H9 (cell line): ENCODE results near the gene BICD2. TPM values are rescaled to one million over a fixed set of nuclear protein-coding genes. Genes with fewer than 3 reads are reported as not detected.
A peak's percentile ranks its signal among the peaks of the same experiment; 100 is the strongest.

Source experiments
- DNase-seq: peaks from one replicate; pipeline ENCODE4 v3.0.0-alpha.2; 2017
- H2AFZ ChIP-seq: one replicate; pipeline ENCODE4 v1.6.1; 2013; ENCODE audit warnings: mild to moderate bottlenecking, low read length, control low read depth, moderate library complexity
- H2AK5ac ChIP-seq: 2 replicates; pipeline ENCODE4 v1.6.1; 2013; ENCODE audit warnings: low read length, control low read depth, mixed read lengths; ENCODE audit not compliant: insufficient read length
- H2BK120ac ChIP-seq: one replicate; pipeline ENCODE4 v1.6.1; 2013; ENCODE audit warnings: low read depth, mild to moderate bottlenecking, low read length, control low read depth, inconsistent platforms; ENCODE audit not compliant: poor library complexity, severe bottlenecking
- H2BK12ac ChIP-seq: 2 replicates; pipeline ENCODE4 v1.6.1; 2013; ENCODE audit warnings: low read length, control low read depth, mixed read lengths, low read depth; ENCODE audit not compliant: insufficient read length
- H2BK15ac ChIP-seq: 2 replicates; pipeline ENCODE4 v1.6.1; 2013; ENCODE audit warnings: low read depth, low read length, control low read depth
- H2BK20ac ChIP-seq: one replicate; pipeline ENCODE4 v1.6.1; 2013; ENCODE audit warnings: low read depth, mild to moderate bottlenecking, low read length, control low read depth, inconsistent platforms; ENCODE audit not compliant: poor library complexity, severe bottlenecking
- H2BK5ac ChIP-seq: 2 replicates; pipeline ENCODE4 v1.6.1; 2013; ENCODE audit warnings: low read length, control low read depth, mixed read lengths; ENCODE audit not compliant: insufficient read length
- H3K14ac ChIP-seq: 2 replicates; pipeline ENCODE4 v1.6.1; 2013; ENCODE audit warnings: low read length, control low read depth; ENCODE audit not compliant: insufficient read depth
- H3K18ac ChIP-seq: 2 replicates; pipeline ENCODE4 v1.6.1; 2013; ENCODE audit warnings: low read depth, mild to moderate bottlenecking, mixed read lengths, low read length, control low read depth; ENCODE audit not compliant: insufficient read length
- H3K23ac ChIP-seq: 2 replicates; pipeline ENCODE4 v1.6.1; 2013; ENCODE audit warnings: low read length, control low read depth, mixed read lengths, low read depth; ENCODE audit not compliant: insufficient read length
- H3K23me2 ChIP-seq: 2 replicates; pipeline ENCODE4 v1.6.1; 2013; ENCODE audit warnings: low read depth, mild to moderate bottlenecking, mixed read lengths, low read length, control low read depth; ENCODE audit not compliant: insufficient read length, poor library complexity, severe bottlenecking
- H3K27ac ChIP-seq: 2 replicates; pipeline ENCODE4 v1.5.1; 2013; ENCODE audit warnings: low read length, control low read depth, mixed read lengths, low read depth; ENCODE audit not compliant: insufficient read length
- H3K27me3 ChIP-seq: 2 replicates; pipeline ENCODE4 v1.6.1; 2013; ENCODE audit warnings: low read length, control low read depth, inconsistent platforms; ENCODE audit not compliant: insufficient read depth
- H3K4ac ChIP-seq: 2 replicates; pipeline ENCODE4 v1.6.1; 2013; ENCODE audit warnings: low read depth, mild to moderate bottlenecking, control low read depth, inconsistent platforms, low read length, moderate library complexity
- H3K4me1 ChIP-seq: 2 replicates; pipeline ENCODE4 v1.6.1; 2013; ENCODE audit warnings: low read length, control low read depth, inconsistent platforms; ENCODE audit not compliant: insufficient read depth
- H3K4me2 ChIP-seq: 2 replicates; pipeline ENCODE4 v1.6.1; 2013; ENCODE audit warnings: low read length, control low read depth, mixed read lengths; ENCODE audit not compliant: insufficient read length, insufficient read depth
- H3K56ac ChIP-seq: 2 replicates; pipeline ENCODE4 v1.6.1; 2013; ENCODE audit warnings: low read depth, mild to moderate bottlenecking, mixed read lengths, low read length, control low read depth; ENCODE audit not compliant: insufficient read length
- H3K79me1 ChIP-seq: 2 replicates; pipeline ENCODE4 v1.6.1; 2013; ENCODE audit warnings: low read depth, mild to moderate bottlenecking, moderate library complexity, low read length, control low read depth, inconsistent platforms; ENCODE audit not compliant: insufficient read depth, poor library complexity, severe bottlenecking
- H3K79me2 ChIP-seq: 2 replicates; pipeline ENCODE4 v1.6.1; 2013; ENCODE audit warnings: low read length, control low read depth, inconsistent platforms; ENCODE audit not compliant: insufficient read depth
- H3K9ac ChIP-seq: 2 replicates; pipeline ENCODE4 v1.6.1; 2013; ENCODE audit warnings: low read length, control low read depth, mixed read lengths; ENCODE audit not compliant: insufficient read length; ENCODE audit errors: extremely low read depth
- H3K9me3 ChIP-seq: one replicate; pipeline ENCODE4 v1.6.1; 2013; ENCODE audit warnings: low read depth, low read length, inconsistent platforms; ENCODE audit not compliant: control insufficient read depth
- H3T11ph ChIP-seq: one replicate; pipeline ENCODE4 v1.6.1; 2013; ENCODE audit warnings: mild to moderate bottlenecking, low read length, control low read depth, inconsistent platforms
- H4K20me1 ChIP-seq: one replicate; pipeline ENCODE4 v1.6.1; 2013; ENCODE audit not compliant: control insufficient read depth, insufficient read length, insufficient read depth
- H4K5ac ChIP-seq: 2 replicates; pipeline ENCODE4 v1.6.1; 2013; ENCODE audit warnings: low read depth, mild to moderate bottlenecking, mixed read lengths, low read length, control low read depth; ENCODE audit not compliant: insufficient read length
- H4K8ac ChIP-seq: replicated peaks from 2 replicates; pipeline ENCODE4 v1.6.1; 2013; ENCODE audit warnings: low read length, control low read depth, mixed read lengths, low read depth; ENCODE audit not compliant: insufficient read length
- H4K91ac ChIP-seq: 2 replicates; pipeline ENCODE4 v1.6.1; 2013; ENCODE audit warnings: low read depth, mild to moderate bottlenecking, moderate library complexity, mixed read lengths, low read length, control low read depth; ENCODE audit not compliant: insufficient read length
- H3K27ac Mint-ChIP-seq, 3 experiments: 2 replicates in 2 of 3; 3 replicates in 1 of 3; pipeline ENCODE4 v1.8.0; 2020 to 2021; ENCODE audit warnings: mixed read lengths in 3 of 3, mild to moderate bottlenecking in 1 of 3, moderate library complexity in 1 of 3
- H3K27me3 Mint-ChIP-seq: 2 replicates; pipeline ENCODE4 v1.8.0; 2021; ENCODE audit warnings: low read depth, mild to moderate bottlenecking, moderate library complexity, mixed read lengths
- H3K36me3 Mint-ChIP-seq, 3 experiments: 2 replicates in 2 of 3; 3 replicates in 1 of 3; pipeline ENCODE4 v1.8.0; 2020 to 2021; ENCODE audit warnings: low read depth in 3 of 3, mixed read lengths in 3 of 3; ENCODE audit not compliant: insufficient read depth in 1 of 3
- H3K4me1 Mint-ChIP-seq, 2 experiments: 2 replicates each; pipeline ENCODE4 v1.8.0; 2020; ENCODE audit warnings: mixed read lengths in 2 of 2
- H3K4me3 Mint-ChIP-seq, 2 experiments: 2 replicates in 1 of 2; 3 replicates in 1 of 2; pipeline ENCODE4 v1.8.0; 2020 to 2021; ENCODE audit warnings: mild to moderate bottlenecking in 2 of 2, mixed read lengths in 2 of 2, moderate library complexity in 1 of 2
- H3K9me3 Mint-ChIP-seq, 2 experiments: 2 replicates in 1 of 2; 3 replicates in 1 of 2; pipeline ENCODE4 v1.8.0; 2020; ENCODE audit warnings: mild to moderate bottlenecking in 2 of 2, mixed read lengths in 2 of 2, moderate library complexity in 1 of 2
- CTCF ChIP-seq: fragments of 200-600 bp; sonication (generic); conservative IDR thresholded peaks from 3 replicates; pipeline ENCODE4 v1.8.0; 2021; ENCODE audit warnings: antibody characterized with exemption, mild to moderate bottlenecking
- WGBS: extraction: QIAGEN DNeasy Blood & Tissue Kit; methylation state at CpG from one replicate; pipeline ENCODE4 v1.1.7; 2013; ENCODE audit warnings: missing lambda C conversion rate, low lambda C conversion rate, mixed read lengths; ENCODE audit not compliant: insufficient read length; ENCODE audit errors: extremely low coverage; 5-methylcytosine and 5-hydroxymethylcytosine counted together
- total RNA-seq: library from RNA; stranded (reverse); gene quantifications from 2 replicates; pipeline ENCODE4 v1.2.1, GENCODE V29; 2021

Gene BICD2
- total RNA-seq, 1 experiment from 2014 or later = 22.3 TPM

DNA sequence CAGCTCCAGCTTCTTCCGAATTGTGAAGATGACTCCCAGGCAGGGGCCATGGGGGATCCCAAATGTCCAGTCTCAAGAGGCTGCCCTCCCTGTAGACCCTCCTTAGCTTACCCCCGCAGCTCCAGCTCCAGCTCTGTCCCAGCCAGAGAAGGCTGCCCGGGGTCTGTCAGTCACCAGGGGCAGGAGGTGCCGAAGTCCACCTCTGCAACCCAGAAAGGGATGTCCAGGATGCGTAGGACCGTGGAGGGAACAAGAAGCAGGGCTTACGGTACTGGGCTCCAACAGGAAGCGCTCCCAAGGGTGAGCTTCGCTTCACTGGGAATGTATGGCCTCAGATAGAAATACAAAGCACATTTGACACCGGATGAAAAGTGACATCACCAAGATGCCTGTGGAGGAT, 100.7 kb downstream of the BICD2 start:
- TF ChIP-seq CTCF = no peak
- Mint-ChIP-seq H3K9me3 (no peaks in the 10 kb centered on the region), H3K27me3 (no peaks in the 10 kb centered on the region), H3K4me1 (peaks cover 24 to 31% of the 10 kb centered on the region in 2 experiments), H3K27ac (peak overlapping the region in 1 of 3 experiments; percentile 14; a peak in 1 of 7 replicates), H3K4me3 (no peak overlapping the region), H3K36me3 (peaks cover 0 to 10% (median 0%) of the 10 kb centered on the region in 3 experiments; a peak in 5 of 7 replicates)
- no peak overlapping the region for H2BK120ac ChIP-seq
- H2AK5ac ChIP-seq = no peak overlapping the region
- no peak overlapping the region for H3K18ac ChIP-seq
- H3T11ph ChIP-seq = no peak overlapping the region
- H2AFZ ChIP-seq = no peak overlapping the region
- no peak overlapping the region for H4K5ac ChIP-seq
- H3K23ac ChIP-seq = no peak overlapping the region
- WGBS = no CpG with 5 or more reads among the region's 10 CpGs
- H3K27ac ChIP-seq = no peak overlapping the region
- no peaks in the 10 kb centered on the region for H3K9me3 ChIP-seq
- no peaks in the 10 kb centered on the region for H3K27me3 ChIP-seq
- no peak overlapping the region for H4K8ac ChIP-seq
- H3K79me2 ChIP-seq = peaks cover 12% of the 10 kb centered on the region; the same call in 1 of the 2 replicates
- no peak overlapping the region; the same call in 1 of the 2 replicates for H3K4ac ChIP-seq
- H3K79me1 ChIP-seq = peaks cover 14% of the 10 kb centered on the region
- H3K56ac ChIP-seq = no peak overlapping the region
- no peaks in the 10 kb centered on the region for H4K20me1 ChIP-seq
- H2BK20ac ChIP-seq = no peak overlapping the region
- H3K4me2 ChIP-seq = no peak overlapping the region
- no peaks in the 10 kb centered on the region for H3K23me2 ChIP-seq
- H3K9ac ChIP-seq = no peak overlapping the region
- H2BK5ac ChIP-seq = no peak overlapping the region
- H3K4me1 ChIP-seq = peaks cover 12% of the 10 kb centered on the region; the same call in 1 of the 2 replicates
- H4K91ac ChIP-seq = no peak overlapping the region
- DNase-seq = no peak
- H2BK15ac ChIP-seq = no peak overlapping the region
- H2BK12ac ChIP-seq = no peak overlapping the region
- no peak overlapping the region; the same call in 1 of the 2 replicates for H3K14ac ChIP-seq
